GM12872 (cell line): Measurements from ENCODE around the gene NUDT19.

Experiments used
- TF ChIP-seq, protein P1 (sequence below): IDR thresholded peaks from 3 replicates; pipeline ENCODE4 v1.5.1; 2011; ENCODE audit warnings: low read depth, mild to moderate bottlenecking, low read length, moderate library complexity; ENCODE audit not compliant: insufficient read depth

Gene NUDT19

DNA sequence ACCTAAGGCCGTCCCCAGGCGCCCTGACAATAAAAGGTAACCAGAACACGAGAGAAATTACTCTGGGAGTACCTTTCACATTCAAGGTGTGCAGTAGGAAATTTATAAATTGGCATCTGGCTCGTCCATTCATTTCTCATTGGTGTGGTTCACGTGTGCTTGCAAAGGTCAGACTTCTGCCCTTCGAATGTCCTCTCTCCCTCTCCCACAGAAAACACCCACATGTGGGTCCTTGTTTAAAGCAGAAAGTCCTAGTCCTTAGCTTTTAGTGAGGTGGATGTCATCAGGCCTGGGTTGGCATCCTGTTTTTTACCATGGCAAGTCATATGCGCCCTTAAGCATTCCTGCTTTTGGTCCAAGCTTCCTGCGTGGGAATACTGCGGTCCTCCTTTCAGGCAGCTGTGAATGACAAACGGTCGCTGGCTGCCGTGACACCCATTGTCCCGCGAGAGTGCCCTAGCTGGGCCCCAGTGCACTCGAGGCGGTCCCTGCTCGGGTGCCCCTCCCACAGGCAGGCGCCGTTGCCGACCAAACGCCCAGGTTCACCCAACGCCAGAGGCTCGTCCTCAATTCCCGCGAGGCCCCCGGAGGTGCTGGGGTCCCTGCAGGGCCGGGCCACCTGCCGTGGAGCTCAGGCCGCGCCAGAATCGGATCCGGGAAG is at the start of gene NUDT19:
Gene NUDT19 (plus strand): TSS at position 531 of the 661 bp plus-strand sequence. CDS start 140 bp downstream, outside the sequence.
- TF ChIP-seq, protein P1, sequence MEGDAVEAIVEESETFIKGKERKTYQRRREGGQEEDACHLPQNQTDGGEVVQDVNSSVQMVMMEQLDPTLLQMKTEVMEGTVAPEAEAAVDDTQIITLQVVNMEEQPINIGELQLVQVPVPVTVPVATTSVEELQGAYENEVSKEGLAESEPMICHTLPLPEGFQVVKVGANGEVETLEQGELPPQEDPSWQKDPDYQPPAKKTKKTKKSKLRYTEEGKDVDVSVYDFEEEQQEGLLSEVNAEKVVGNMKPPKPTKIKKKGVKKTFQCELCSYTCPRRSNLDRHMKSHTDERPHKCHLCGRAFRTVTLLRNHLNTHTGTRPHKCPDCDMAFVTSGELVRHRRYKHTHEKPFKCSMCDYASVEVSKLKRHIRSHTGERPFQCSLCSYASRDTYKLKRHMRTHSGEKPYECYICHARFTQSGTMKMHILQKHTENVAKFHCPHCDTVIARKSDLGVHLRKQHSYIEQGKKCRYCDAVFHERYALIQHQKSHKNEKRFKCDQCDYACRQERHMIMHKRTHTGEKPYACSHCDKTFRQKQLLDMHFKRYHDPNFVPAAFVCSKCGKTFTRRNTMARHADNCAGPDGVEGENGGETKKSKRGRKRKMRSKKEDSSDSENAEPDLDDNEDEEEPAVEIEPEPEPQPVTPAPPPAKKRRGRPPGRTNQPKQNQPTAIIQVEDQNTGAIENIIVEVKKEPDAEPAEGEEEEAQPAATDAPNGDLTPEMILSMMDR = no peak

DNA sequence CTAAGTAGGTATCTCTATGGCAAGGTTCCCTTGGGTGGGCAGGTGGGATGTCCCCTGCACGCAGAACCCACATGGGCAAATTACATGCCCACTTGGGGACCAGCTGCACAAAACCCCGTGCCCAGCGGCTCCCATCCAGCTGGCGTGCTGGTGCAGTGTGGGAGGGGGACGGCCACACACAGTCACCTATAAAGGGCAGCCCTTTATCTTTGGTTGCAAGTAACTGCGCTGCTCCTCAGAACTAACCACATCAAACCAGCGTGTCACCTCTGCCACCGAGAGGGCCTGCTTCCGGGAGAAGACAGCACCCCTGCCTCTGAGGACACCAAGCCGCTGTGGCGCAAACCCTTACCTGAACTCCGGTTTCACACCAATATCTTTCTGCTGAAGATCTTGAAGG is 48.9 kb upstream of the NUDT19 start:
- TF ChIP-seq, protein P1 = no peak

DNA sequence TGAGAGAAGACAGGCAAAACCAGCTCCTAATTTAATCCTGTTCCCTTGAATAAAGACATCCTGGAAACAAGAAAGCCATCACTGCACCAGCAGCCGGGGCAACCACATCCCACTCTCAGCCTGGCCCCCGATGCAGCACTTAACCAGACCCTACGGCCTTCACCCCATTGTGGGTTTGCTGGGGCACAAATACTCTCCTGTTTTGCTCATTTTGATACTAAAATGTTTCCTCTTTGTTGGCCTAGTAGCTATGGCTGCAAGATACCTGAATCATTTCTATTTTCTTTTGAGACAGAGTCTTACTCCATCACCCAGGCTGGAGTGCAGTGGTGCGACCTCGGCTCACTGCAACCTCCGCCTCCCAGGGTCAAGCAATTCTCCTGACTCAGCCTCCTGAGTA is 45.1 kb upstream of the NUDT19 start:
- TF ChIP-seq, protein P1 = no peak

DNA sequence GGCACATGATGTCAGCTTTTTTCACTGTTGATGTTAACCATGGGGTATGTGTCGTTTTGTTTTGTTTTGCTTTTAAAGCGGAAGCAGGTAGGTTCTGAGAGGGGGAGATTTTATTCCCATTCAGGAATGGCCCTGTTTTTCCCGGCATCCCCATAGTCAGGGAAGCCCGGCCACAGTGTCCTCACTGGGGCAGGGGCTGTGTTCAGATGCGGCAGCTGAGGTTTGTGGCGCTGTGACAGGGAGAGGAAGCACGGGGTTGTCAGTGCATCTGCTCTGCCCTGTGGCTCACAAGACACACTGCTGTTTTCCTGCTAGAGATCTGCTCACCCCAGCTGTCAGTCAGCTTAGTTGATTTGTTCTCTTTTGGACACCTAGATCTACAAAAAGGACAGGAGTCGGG is 44.3 kb upstream of the NUDT19 start:
- TF ChIP-seq, protein P1 = no peak

DNA sequence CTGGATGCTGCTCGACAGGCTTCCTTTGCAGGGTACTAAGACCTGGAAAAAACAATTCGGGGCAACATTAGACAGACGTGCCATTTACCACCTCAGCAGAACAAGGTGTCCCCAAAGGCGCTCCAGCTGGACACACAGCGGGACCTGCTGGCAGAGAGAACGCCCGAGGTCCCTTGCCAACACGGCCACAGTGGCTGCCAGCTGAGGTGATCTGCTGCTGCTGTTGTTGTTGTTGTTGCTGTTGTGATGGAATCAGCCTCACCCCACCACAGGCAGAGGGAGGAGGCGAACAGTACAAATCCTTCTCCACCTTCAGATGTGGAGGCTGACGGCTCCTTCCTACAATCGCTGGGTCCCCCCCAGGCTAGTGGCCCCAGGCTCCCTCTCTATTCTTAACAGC is 41.9 kb upstream of the NUDT19 start:
- TF ChIP-seq, protein P1 = no peak

DNA sequence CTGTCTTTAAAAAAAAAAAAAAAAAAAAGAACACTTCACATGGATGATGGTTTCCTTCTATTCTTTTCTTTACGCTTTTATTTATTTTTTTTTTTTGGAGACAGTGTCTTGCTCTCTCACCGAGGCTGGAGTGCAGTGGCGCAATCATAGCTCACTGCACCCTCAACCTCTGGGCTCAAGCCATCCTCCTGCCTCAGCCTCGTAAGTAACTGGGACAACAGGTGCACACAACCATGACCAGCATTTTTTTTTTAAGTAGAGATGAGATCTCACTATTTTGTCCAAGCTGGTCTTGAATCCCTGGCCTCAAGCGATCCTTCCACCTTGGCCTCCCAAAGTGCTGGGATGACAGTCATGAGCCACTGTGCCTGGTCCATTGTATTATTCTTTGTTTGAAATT is 41.0 kb upstream of the NUDT19 start:
- TF ChIP-seq, protein P1 = no peak

DNA sequence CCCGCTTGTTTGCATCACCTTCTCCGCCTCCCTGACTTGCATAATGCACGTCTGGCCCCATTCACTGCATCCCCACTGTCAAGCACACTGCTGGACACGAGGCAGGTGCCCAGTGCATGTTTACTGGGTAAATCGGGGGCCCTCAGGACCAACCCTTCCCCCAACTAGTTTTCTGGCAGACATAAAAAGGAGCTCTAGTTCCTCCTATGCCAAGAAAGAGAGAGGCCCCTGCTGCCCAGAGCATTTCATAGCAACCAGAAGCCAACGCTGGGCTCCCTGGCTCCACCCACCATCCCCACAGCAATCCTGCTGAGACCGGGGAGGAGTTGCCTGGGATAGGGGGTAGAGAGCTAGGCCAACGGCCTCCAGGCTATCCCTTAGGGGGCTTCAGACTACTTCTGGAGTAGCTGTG is 39.9 kb upstream of the NUDT19 start:
- TF ChIP-seq, protein P1 = no peak
